NCI-H1417 (cell line): ENCODE measurements around the gene PRF1.
A peak's percentile ranks its signal among the peaks of the same experiment; 100 is the strongest.

Experiments used
- DNase-seq, 3 experiments: peaks; one replicate each; lab custom pipeline; 2025; lab: John Stamatoyannopoulos, UW

PRF1 gene

GRCh38 chr10:70560511-70560941 is 42.0 kb downstream of the PRF1 start:
- DNase-seq, result no peak

- DNase-seq, result no peak
These were observed 42.7 kb downstream of the PRF1 start for GRCh38 chr10:70559861-70560260.

- DNase-seq, result peak in 1 of 3 experiments; percentile 7
These were observed 43.4 kb downstream of the PRF1 start for GRCh38 chr10:70558871-70559810.

GRCh38 chr10:70558295-70558694 is 44.2 kb downstream of the PRF1 start:
- no peak for DNase-seq

- DNase-seq, result no peak
These were observed 44.7 kb downstream of the PRF1 start for GRCh38 chr10:70557876-70558275.

- no peak for DNase-seq
These were observed 45.3 kb downstream of the PRF1 start for GRCh38 chr10:70557086-70557845.

GRCh38 chr10:70555371-70555770 is 47.2 kb downstream of the PRF1 start:
- DNase-seq, result no peak

- DNase-seq, result no peak
These were observed 50.0 kb downstream of the PRF1 start for GRCh38 chr10:70552586-70552985.

- no peak for DNase-seq
These were observed 50.5 kb downstream of the PRF1 start for GRCh38 chr10:70551971-70552422.

GRCh38 chr10:70551466-70551865 is 51.1 kb downstream of the PRF1 start:
- DNase-seq, result no peak

GRCh38 chr10:70550459-70550858 is 52.1 kb downstream of the PRF1 start:
- peak in 1 of 3 experiments; percentile 9 for DNase-seq

GRCh38 chr10:70549962-70550458 is 52.5 kb downstream of the PRF1 start:
- peak; percentile 39 to 76 (median 42) for DNase-seq

GRCh38 chr10:70549351-70549961 is 53.1 kb downstream of the PRF1 start:
- DNase-seq, result no peak
